A549 treated with AZD2906 at 1 μM for 4 hours (cell line): Measurements from ENCODE around the gene RGS6. TPM values are rescaled to one million over a fixed set of nuclear protein-coding genes. Genes with fewer than 3 reads are reported as not detected.

ENCODE experiments used
- total RNA-seq: library from RNA; stranded (reverse); fragments of 200-300 nt; extraction: Qiagen RNA extraction; gene quantifications from 5 replicates; pipeline ENCODE4 v1.2.3, GENCODE V29; 2022

Gene RGS6
- total RNA-seq, result not detected in 5 replicates

GRCh38 chr14:71932229-71932981 is at the start of gene RGS6:
Gene RGS6, plus strand, starts transcription at chr14:71932429.

